Measurements from ENCODE around the gene TACR2.

DNA sequence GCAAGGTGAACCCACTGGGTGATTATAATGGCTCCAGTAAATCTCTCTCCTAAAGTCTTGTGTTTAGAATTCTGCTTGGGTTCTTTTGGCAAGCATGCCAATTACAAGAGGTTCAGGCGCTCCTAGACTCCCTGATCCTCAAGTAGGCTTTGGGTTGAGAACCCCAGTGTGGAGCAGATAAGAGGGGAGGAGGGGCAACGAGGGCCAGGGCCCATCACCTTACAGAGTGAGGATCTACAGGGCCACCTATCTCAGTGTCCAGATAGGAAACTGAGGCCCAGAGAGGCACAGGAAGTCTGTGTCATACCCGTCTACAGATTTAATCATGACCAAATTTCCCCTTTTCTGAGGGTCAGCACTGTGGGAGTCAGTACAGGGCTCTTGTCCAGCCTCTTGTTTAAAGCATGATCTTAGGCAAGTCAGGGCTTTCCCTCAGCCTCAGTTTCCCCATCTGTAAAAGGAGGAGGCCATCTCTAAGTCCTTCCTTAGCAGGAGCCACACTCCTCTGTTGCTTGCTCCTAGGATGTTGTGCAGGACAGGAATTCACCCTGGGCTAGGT lies 4.4 kb downstream of the TACR2 start:
- TF ChIP-seq ZSCAN30 (CRISPR knock-in tag; IDR thresholded peaks at IDR 0.05): no peak
- TF ChIP-seq NR2F2 (IDR thresholded peaks at IDR 0.05; ENCODE audit: borderline replicate concordance, low read depth): no peak

Data from HepG2 (cell line).